Measurements from ENCODE around the gene NAP1L5. TPM values are rescaled to one million over a fixed set of nuclear protein-coding genes. Genes with fewer than 3 reads are reported as not detected.
A peak's percentile ranks its signal among the peaks of the same experiment; 100 is the strongest.

NAP1L5 gene
- total RNA-seq, 1 experiment from 2014 or later: 1.8 TPM

- H3K4me2 ChIP-seq (ENCODE audit: low read length): peak overlapping the region; percentile 85
- ChIA-PET POLR2A (no interaction called here), CTCF (interaction anchor here (1.7 kb wide), 1 partner anchor 158 kb away, joined by 5 read pairs; no protein-coding TSS in a partner anchor), RAD21 (ENCODE audit: low non-redundant PET in 1 of 2, low total read pairs in 2 of 2, uncharacterized antibody in 2 of 2, unreplicated experiment in 2 of 2) (no interaction called here)
- H3K9me3 ChIP-seq (ENCODE audit: control insufficient read depth in 1 of 2, insufficient read depth in 1 of 2, low read depth in 1 of 2, low read length in 2 of 2): no peaks in the 10 kb centered on the region
- H3K27ac ChIP-seq (ENCODE audit: low read depth, low read length): no peak overlapping the region
- BruUV-seq (replicated peaks): TSS peak; percentile 81
- no peaks in the 10 kb centered on the region for H4K20me1 ChIP-seq (ENCODE audit: insufficient read depth)
- no peaks in the 10 kb centered on the region for H3K9me2 ChIP-seq (ENCODE audit: insufficient read depth)
- TF ChIP-seq CEBPB (IDR thresholded peaks at IDR 0.05; ENCODE audit: low read depth) (no peak), ZBTB33 (IDR thresholded peaks at IDR 0.05; ENCODE audit: extremely low read depth, insufficient replicate concordance, low read length) (no peak), EZH2phosphoT487 (IDR thresholded peaks at IDR 0.05; ENCODE audit: borderline replicate concordance) (no peak), EZH2 (IDR thresholded peaks at IDR 0.05) (no peak), SP1 (IDR thresholded peaks at IDR 0.05; ENCODE audit: low read depth) (no peak), ATF3 (IDR thresholded peaks at IDR 0.05) (no peak), MAX (IDR thresholded peaks at IDR 0.05) (no peak), SIN3A (IDR thresholded peaks at IDR 0.05; ENCODE audit: low read depth) (no peak), REST (IDR thresholded peaks at IDR 0.05; ENCODE audit: low read depth) (no peak), JUND (IDR thresholded peaks at IDR 0.05) (no peak), POLR2A (IDR thresholded peaks at IDR 0.05; ENCODE audit: borderline replicate concordance, extremely low read depth, insufficient read depth, insufficient read length) (no peak)
- intact Hi-C loops (cut with micrococcal nuclease): no loop called here
- peak overlapping the region; percentile 59 to 64 for H3K4me3 ChIP-seq (replicated peaks in 1 of 2; ENCODE audit: low read depth in 1 of 2, low read length in 2 of 2)
- no peaks in the 10 kb centered on the region for H3K27me3 ChIP-seq (ENCODE audit: insufficient read depth, low read length)
- no peaks in the 10 kb centered on the region for H3K79me2 ChIP-seq (ENCODE audit: insufficient read depth, low read length)
- peak overlapping the region; percentile 32 for H3K9ac ChIP-seq (ENCODE audit: low read length)
- DNase-seq (ENCODE audit: low read depth, low spot score) (no peak), ATAC-seq (peak; percentile 19; the same call in 1 of the 2 replicates)
- no peaks in the 10 kb centered on the region for H3K36me3 ChIP-seq (ENCODE audit: control insufficient read depth in 1 of 2, insufficient read depth in 2 of 2, low read length in 2 of 2)
- H3K4me1 ChIP-seq (ENCODE audit: control insufficient read depth in 1 of 2, insufficient read depth in 2 of 2, low read length in 2 of 2): peaks cover 0 to 5% of the 10 kb centered on the region in 2 experiments; a peak in 1 of 4 replicates
- H2AFZ ChIP-seq (ENCODE audit: low read depth, low read length, poor library complexity, severe bottlenecking): peak overlapping the region; percentile 30
Observed at GRCh38 chr4:88697141-88697540, 488 bp downstream of the NAP1L5 start.

All from HCT116 (cell line).